K562 (cell line): ENCODE measurements around the gene STPG4. TPM values are rescaled to one million over a fixed set of nuclear protein-coding genes. Genes with fewer than 3 reads are reported as not detected.

Experiments used
- CCNT2 ChIP-seq: IDR thresholded peaks from 2 replicates; pipeline ENCODE4 v1.6.1; 2011; ENCODE audit warnings: borderline replicate concordance, low read depth, mild to moderate bottlenecking, moderate library complexity, mixed read lengths, low read length; ENCODE audit not compliant: insufficient read length; ENCODE audit errors: extremely low read depth
- FOXA3 ChIP-seq, 2 experiments: fragments of 450-650 bp in 1 of 2; sonication (generic) in 1 of 2; formaldehyde crosslinking; IDR thresholded peaks in 1 of 2; conservative IDR thresholded peaks in 1 of 2; 2 replicates each; pipeline versions ENCODE4 v1.4.0 to v1.8.0; 2020 to 2022; ENCODE audit warnings: mild to moderate bottlenecking in 2 of 2, missing genetic modification reagents in 1 of 2
- LEF1 ChIP-seq: fragments of 450-650 bp; IDR thresholded peaks from 2 replicates; pipeline ENCODE4 v1.6.1; 2016; ENCODE audit warnings: mild to moderate bottlenecking
- NR2C1 ChIP-seq, 2 experiments: fragments of 450-650 bp; IDR thresholded peaks; 2 replicates each; pipeline ENCODE4 v1.6.1; 2017; ENCODE audit warnings: mild to moderate bottlenecking in 2 of 2, antibody characterized with exemption in 1 of 2, inconsistent platforms in 1 of 2, missing compliant biosample characterization in 1 of 2, missing genetic modification characterization in 1 of 2
- RAD51 ChIP-seq: fragments of 450-650 bp; IDR thresholded peaks from 2 replicates; pipeline ENCODE4 v1.7.1; 2016; ENCODE audit warnings: low read depth, mild to moderate bottlenecking, borderline replicate concordance
- SMARCA4 ChIP-seq: fragments of 450-650 bp; IDR thresholded peaks from 2 replicates; pipeline ENCODE4 v1.6.1; 2016
- SMARCE1 ChIP-seq: fragments of 450-650 bp; IDR thresholded peaks from 2 replicates; pipeline ENCODE4 v1.7.1; 2016; ENCODE audit warnings: mild to moderate bottlenecking
- TBL1XR1 ChIP-seq, 2 experiments: IDR thresholded peaks; 2 replicates each; pipeline ENCODE4 v1.6.1; 2012; ENCODE audit warnings: improper control_type of control experiment in 2 of 2, low read length in 2 of 2, mild to moderate bottlenecking in 1 of 2
- polyA plus RNA-seq, 8 experiments: library from polyadenylated mRNA; depleted of rRNA in 4 of 8; stranded (reverse) in 5 of 8; unstranded in 3 of 8; fragments of >200 nt; fragmentation: Nextera tagmentation in 2 of 8; fragmentation: Illumina TruSeq in 1 of 8; extraction: Ambion mirVana in 2 of 8; extraction: Trizol in 1 of 8; gene quantifications; 2 replicates each; pipeline versions ENCODE4 v1.2.1 to v1.2.3, GENCODE V29; 2011 to 2014; ENCODE audit warnings: inconsistent platforms in 1 of 8, missing spikeins in 1 of 8
- total RNA-seq, 7 experiments: library from RNA; depleted of rRNA in 6 of 7; stranded (reverse); fragments of >200 nt in 6 of 7; fragmentation: Illumina TruSeq in 2 of 7; extraction: Trizol in 2 of 7; gene quantifications; 2 replicates each; pipeline versions ENCODE4 v1.2.1 to v1.2.3, GENCODE V29; 2011 to 2021; ENCODE audit warnings: low replicate concordance in 1 of 7
- TF ChIP-seq, protein P1 (sequence below), 2 experiments: fragments of 150-350 bp in 1 of 2; IDR thresholded peaks; 2 replicates each; pipeline ENCODE4 v1.6.1; 2012 to 2016; ENCODE audit warnings: low read depth in 2 of 2, low read length in 2 of 2, mild to moderate bottlenecking in 1 of 2, moderate library complexity in 1 of 2
- TF ChIP-seq, protein P2 (sequence below): sonication (generic); formaldehyde crosslinking; IDR thresholded peaks from 2 replicates; pipeline ENCODE4 v1.8.0; 2022; ENCODE audit warnings: mild to moderate bottlenecking, low read depth, missing genetic modification reagents
- TF ChIP-seq, protein P3 (sequence below): sonication (generic); formaldehyde crosslinking; IDR thresholded peaks from 2 replicates; pipeline ENCODE4 v1.8.1; 2023; ENCODE audit warnings: missing genetic modification reagents, mild to moderate bottlenecking, borderline replicate concordance
- TF ChIP-seq, protein P4 (sequence below): sonication (generic); IDR thresholded peaks from 2 replicates; pipeline ENCODE4 v1.6.1; 2016

The STPG4 gene
- total and polyA plus RNA-seq, 9 of the 15 experiments (the other 6 are each of a cell fraction or from before 2014, with no cell fraction given): 0.10 to 0.68 (median 0.22) TPM; not detected in 6

DNA sequence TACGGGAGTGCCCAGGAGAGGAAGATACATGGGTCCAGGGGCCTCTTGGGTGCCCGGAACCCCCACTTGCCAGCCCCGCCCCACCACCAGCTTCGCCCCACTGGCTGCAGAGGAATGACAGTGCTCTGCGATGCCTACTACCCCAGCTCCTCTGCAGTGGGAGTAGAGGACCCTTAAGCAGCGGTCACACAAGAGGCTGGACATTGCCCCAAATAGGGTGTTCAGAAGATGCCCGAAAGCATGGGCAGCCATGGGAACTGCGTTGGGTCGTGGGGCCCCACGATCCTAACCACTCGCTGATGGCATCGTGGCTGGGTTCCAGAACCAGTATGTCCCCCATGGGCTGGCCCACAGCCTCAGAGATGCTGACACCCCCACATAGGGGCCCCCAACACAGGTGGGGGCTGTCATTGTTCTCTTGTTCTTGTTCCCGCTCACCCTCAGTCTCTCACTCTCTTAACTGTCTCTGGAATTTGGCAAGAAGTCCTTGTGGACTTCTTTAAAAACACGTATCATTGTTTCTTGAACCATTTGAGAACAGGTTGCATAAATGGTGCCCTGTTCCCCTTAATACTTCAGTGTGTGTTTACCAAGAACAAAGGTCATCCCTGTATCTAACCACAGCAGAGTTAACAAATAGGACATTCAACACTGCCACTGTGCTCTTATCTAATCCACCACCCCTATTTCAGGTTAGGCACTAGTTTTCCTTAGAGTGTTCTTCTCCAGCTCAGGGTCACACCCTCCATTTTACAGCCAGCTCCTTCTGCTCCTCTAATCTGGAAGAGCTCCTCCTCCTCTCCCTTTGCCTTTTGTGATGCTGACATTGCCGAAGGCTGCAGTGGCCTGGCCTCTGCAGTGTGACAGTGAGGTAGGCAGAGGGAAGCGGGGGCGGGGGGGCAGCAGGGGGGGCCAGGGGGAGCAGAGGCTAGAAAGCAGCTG, 76.3 kb downstream of the STPG4 start (continued):
- TF ChIP-seq, protein P1, sequence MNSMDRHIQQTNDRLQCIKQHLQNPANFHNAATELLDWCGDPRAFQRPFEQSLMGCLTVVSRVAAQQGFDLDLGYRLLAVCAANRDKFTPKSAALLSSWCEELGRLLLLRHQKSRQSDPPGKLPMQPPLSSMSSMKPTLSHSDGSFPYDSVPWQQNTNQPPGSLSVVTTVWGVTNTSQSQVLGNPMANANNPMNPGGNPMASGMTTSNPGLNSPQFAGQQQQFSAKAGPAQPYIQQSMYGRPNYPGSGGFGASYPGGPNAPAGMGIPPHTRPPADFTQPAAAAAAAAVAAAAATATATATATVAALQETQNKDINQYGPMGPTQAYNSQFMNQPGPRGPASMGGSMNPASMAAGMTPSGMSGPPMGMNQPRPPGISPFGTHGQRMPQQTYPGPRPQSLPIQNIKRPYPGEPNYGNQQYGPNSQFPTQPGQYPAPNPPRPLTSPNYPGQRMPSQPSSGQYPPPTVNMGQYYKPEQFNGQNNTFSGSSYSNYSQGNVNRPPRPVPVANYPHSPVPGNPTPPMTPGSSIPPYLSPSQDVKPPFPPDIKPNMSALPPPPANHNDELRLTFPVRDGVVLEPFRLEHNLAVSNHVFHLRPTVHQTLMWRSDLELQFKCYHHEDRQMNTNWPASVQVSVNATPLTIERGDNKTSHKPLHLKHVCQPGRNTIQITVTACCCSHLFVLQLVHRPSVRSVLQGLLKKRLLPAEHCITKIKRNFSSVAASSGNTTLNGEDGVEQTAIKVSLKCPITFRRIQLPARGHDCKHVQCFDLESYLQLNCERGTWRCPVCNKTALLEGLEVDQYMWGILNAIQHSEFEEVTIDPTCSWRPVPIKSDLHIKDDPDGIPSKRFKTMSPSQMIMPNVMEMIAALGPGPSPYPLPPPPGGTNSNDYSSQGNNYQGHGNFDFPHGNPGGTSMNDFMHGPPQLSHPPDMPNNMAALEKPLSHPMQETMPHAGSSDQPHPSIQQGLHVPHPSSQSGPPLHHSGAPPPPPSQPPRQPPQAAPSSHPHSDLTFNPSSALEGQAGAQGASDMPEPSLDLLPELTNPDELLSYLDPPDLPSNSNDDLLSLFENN (IDR thresholded peaks at IDR 0.05; ENCODE audit: low read depth in 2 of 2, low read length in 2 of 2): peak in 1 of 2 experiments; percentile 75; a peak in 1 of 4 replicates
- peak; percentile 97 for TF ChIP-seq FOXA3 (CRISPR knock-in tag; conservative IDR thresholded peaks at IDR 0.05 in 1 of 2, IDR thresholded peaks at IDR 0.05 in 1 of 2)
- TF ChIP-seq, protein P2, sequence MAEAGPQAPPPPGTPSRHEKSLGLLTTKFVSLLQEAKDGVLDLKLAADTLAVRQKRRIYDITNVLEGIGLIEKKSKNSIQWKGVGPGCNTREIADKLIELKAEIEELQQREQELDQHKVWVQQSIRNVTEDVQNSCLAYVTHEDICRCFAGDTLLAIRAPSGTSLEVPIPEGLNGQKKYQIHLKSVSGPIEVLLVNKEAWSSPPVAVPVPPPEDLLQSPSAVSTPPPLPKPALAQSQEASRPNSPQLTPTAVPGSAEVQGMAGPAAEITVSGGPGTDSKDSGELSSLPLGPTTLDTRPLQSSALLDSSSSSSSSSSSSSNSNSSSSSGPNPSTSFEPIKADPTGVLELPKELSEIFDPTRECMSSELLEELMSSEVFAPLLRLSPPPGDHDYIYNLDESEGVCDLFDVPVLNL (CRISPR knock-in tag): 0 out of 2 replicates have a peak, but pooled peaks have one; percentile 13
- peak; percentile 78 for TF ChIP-seq NR2C1 (IDR thresholded peaks at IDR 0.05)
- TF ChIP-seq NR2C1 (tag; IDR thresholded peaks at IDR 0.05): peak; percentile 90
- peak; percentile 83 for TF ChIP-seq SMARCE1
- TF ChIP-seq RAD51: peak; percentile 14; the same call in 1 of the 2 replicates
- TF ChIP-seq, protein P3, sequence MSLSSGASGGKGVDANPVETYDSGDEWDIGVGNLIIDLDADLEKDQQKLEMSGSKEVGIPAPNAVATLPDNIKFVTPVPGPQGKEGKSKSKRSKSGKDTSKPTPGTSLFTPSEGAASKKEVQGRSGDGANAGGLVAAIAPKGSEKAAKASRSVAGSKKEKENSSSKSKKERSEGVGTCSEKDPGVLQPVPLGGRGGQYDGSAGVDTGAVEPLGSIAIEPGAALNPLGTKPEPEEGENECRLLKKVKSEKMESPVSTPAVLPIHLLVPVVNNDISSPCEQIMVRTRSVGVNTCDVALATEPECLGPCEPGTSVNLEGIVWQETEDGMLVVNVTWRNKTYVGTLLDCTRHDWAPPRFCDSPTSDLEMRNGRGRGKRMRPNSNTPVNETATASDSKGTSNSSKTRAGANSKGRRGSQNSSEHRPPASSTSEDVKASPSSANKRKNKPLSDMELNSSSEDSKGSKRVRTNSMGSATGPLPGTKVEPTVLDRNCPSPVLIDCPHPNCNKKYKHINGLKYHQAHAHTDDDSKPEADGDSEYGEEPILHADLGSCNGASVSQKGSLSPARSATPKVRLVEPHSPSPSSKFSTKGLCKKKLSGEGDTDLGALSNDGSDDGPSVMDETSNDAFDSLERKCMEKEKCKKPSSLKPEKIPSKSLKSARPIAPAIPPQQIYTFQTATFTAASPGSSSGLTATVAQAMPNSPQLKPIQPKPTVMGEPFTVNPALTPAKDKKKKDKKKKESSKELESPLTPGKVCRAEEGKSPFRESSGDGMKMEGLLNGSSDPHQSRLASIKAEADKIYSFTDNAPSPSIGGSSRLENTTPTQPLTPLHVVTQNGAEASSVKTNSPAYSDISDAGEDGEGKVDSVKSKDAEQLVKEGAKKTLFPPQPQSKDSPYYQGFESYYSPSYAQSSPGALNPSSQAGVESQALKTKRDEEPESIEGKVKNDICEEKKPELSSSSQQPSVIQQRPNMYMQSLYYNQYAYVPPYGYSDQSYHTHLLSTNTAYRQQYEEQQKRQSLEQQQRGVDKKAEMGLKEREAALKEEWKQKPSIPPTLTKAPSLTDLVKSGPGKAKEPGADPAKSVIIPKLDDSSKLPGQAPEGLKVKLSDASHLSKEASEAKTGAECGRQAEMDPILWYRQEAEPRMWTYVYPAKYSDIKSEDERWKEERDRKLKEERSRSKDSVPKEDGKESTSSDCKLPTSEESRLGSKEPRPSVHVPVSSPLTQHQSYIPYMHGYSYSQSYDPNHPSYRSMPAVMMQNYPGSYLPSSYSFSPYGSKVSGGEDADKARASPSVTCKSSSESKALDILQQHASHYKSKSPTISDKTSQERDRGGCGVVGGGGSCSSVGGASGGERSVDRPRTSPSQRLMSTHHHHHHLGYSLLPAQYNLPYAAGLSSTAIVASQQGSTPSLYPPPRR: 0 out of 2 replicates have a peak, but pooled peaks have one; percentile 74
- TF ChIP-seq LEF1: peak; percentile 57; the same call in 1 of the 2 replicates
- peak; percentile 91 for TF ChIP-seq SMARCA4
- TF ChIP-seq TBL1XR1 (IDR thresholded peaks at IDR 0.05; ENCODE audit: low read length in 2 of 2): peak; percentile 20 to 90; a peak in 2 of 4 replicates
- TF ChIP-seq CCNT2: peak; percentile 66
- TF ChIP-seq, protein P4, sequence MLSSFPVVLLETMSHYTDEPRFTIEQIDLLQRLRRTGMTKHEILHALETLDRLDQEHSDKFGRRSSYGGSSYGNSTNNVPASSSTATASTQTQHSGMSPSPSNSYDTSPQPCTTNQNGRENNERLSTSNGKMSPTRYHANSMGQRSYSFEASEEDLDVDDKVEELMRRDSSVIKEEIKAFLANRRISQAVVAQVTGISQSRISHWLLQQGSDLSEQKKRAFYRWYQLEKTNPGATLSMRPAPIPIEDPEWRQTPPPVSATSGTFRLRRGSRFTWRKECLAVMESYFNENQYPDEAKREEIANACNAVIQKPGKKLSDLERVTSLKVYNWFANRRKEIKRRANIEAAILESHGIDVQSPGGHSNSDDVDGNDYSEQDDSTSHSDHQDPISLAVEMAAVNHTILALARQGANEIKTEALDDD: peak; percentile 92
